Natural killer cell (primary cell): ENCODE results near the gene TRIM9. TPM values are rescaled to one million over a fixed set of nuclear protein-coding genes. Genes with fewer than 3 reads are reported as not detected.

Experiments used
- ATAC-seq, 3 donors: fragments of 150-1000 bp in 2 of 3; fragments of 200-7000 bp in 1 of 3; cut with Tn5 transposase; 1 replicate in 1 of 3; 2 replicates in 2 of 3; pipeline ENCODE4 v1.10.0; 2021; ENCODE audit warnings: mild to moderate bottlenecking in 2 of 3, moderate library complexity in 2 of 3
- DNase-seq, 2 donors: peaks; one replicate each; pipeline versions ENCODE4 v3.0.0 to v3.0.0-alpha.2; 2013 to 2021; ENCODE audit warnings: mixed read lengths in 1 of 2
- H3K27ac ChIP-seq: one replicate; pipeline ENCODE4 v1.5.1; 2013; ENCODE audit warnings: mild to moderate bottlenecking, low read length
- H3K27me3 ChIP-seq: one replicate; pipeline ENCODE4 v1.6.1; 2013; ENCODE audit warnings: low read length; ENCODE audit not compliant: control insufficient read depth, insufficient read depth
- H3K36me3 ChIP-seq: one replicate; pipeline ENCODE4 v1.6.1; 2013; ENCODE audit warnings: low read length; ENCODE audit not compliant: control insufficient read depth, insufficient read depth
- H3K4me1 ChIP-seq: one replicate; pipeline ENCODE4 v1.6.1; 2013; ENCODE audit warnings: low read length; ENCODE audit not compliant: control insufficient read depth, insufficient read depth
- H3K4me3 ChIP-seq: one replicate; pipeline ENCODE4 v1.5.1; 2013; ENCODE audit warnings: low read length
- H3K9me3 ChIP-seq: one replicate; pipeline ENCODE4 v1.6.1; 2013; ENCODE audit warnings: low read length; ENCODE audit not compliant: control insufficient read depth, insufficient read depth
- H3K27ac Mint-ChIP-seq, 2 donors: one replicate each; pipeline ENCODE4 v1.8.0; 2022; ENCODE audit warnings: mild to moderate bottlenecking in 2 of 2, mixed read lengths in 2 of 2, moderate library complexity in 1 of 2
- H3K27me3 Mint-ChIP-seq, 2 donors: one replicate each; pipeline ENCODE4 v1.8.0; 2022; ENCODE audit warnings: low read depth in 2 of 2, mixed read lengths in 2 of 2
- H3K36me3 Mint-ChIP-seq: one replicate; pipeline ENCODE4 v1.8.0; 2022; ENCODE audit warnings: mixed read lengths
- H3K4me1 Mint-ChIP-seq, 2 donors: one replicate each; pipeline ENCODE4 v1.8.0; 2022; ENCODE audit warnings: mixed read lengths in 2 of 2
- H3K4me3 Mint-ChIP-seq: one replicate; pipeline ENCODE4 v1.8.0; 2022; ENCODE audit warnings: mild to moderate bottlenecking, moderate library complexity, mixed read lengths
- H3K9me3 Mint-ChIP-seq, 2 donors: one replicate each; pipeline ENCODE4 v1.8.0; 2022; ENCODE audit warnings: mixed read lengths in 2 of 2
- CTCF ChIP-seq: fragments of 200-600 bp; IDR thresholded peaks from one replicate; pipeline ENCODE4 v1.8.0; 2022; ENCODE audit warnings: antibody characterized with exemption
- WGBS: methylation state at CpG from one replicate; pipeline ENCODE4 v1.1.7; 2013; ENCODE audit warnings: missing lambda C conversion rate; ENCODE audit not compliant: insufficient coverage; 5-methylcytosine and 5-hydroxymethylcytosine counted together
- intact Hi-C: fragments of 100-400 bp; cut with micrococcal nuclease; formaldehyde crosslinking; loops from one replicate; pipeline ENCODE4 v1.14.2; 2022
- total RNA-seq, 4 donors: library from RNA; stranded (reverse); fragments of 120-200 nt in 1 of 4; gene quantifications; one replicate each; pipeline versions ENCODE4 v1.2.3 to v1.2.4, GENCODE V29; 2013 to 2022

The TRIM9 gene
- total RNA-seq, 3 donors from 2014 or later (not counting 1 experiment from before 2014, with no cell fraction given), result 0.25 to 0.40 (median 0.35) TPM

- Mint-ChIP-seq H3K4me1 (no peaks in the 10 kb centered on the region), H3K4me3 (no peak overlapping the region)
- no peak overlapping the region for H3K27ac ChIP-seq
Observed at GRCh38 chr14:51119411-51120051, 24.6 kb upstream of the TRIM9 start.

GRCh38 chr14:51118993-51119392 is 24.1 kb upstream of the TRIM9 start:
- Histone ChIP-seq H3K27ac (no peak overlapping the region), H3K4me1 (no peaks in the 10 kb centered on the region), H3K4me3 (no peak overlapping the region), H3K27me3 (no peaks in the 10 kb centered on the region), H3K36me3 (no peaks in the 10 kb centered on the region), H3K9me3 (no peaks in the 10 kb centered on the region)
- H3K27ac Mint-ChIP-seq, result no peak overlapping the region
- TF ChIP-seq CTCF, result no peak
- peaks cover 6 to 13% of the 10 kb centered on the region in 2 donors for H3K27me3 Mint-ChIP-seq
- H3K4me3 Mint-ChIP-seq, result no peak overlapping the region
- H3K36me3 Mint-ChIP-seq, result no peaks in the 10 kb centered on the region
- intact Hi-C loops, result no loop called here
- H3K9me3 Mint-ChIP-seq, result no peaks in the 10 kb centered on the region
- H3K4me1 Mint-ChIP-seq, result no peaks in the 10 kb centered on the region
- ATAC-seq, result no peak
- DNase-seq, result no peak

More at GRCh38 chr14:51119411-51120051, 24.6 kb upstream of the TRIM9 start:
- intact Hi-C loops, result no loop called here
- TF ChIP-seq CTCF, result no peak
- no peak overlapping the region for H3K27ac Mint-ChIP-seq
- no peak for ATAC-seq
- no peaks in the 10 kb centered on the region for H3K36me3 ChIP-seq
- H3K27me3 ChIP-seq, result no peaks in the 10 kb centered on the region
- no peak for DNase-seq
- H3K9me3 Mint-ChIP-seq, result no peaks in the 10 kb centered on the region
- H3K4me1 ChIP-seq, result no peaks in the 10 kb centered on the region
- H3K27me3 Mint-ChIP-seq, result peaks cover 6 to 13% of the 10 kb centered on the region in 2 donors
- H3K9me3 ChIP-seq, result no peaks in the 10 kb centered on the region
- no peaks in the 10 kb centered on the region for H3K36me3 Mint-ChIP-seq
- WGBS, result 92% methylated on average over 4 of the region's 4 CpGs
- H3K4me3 ChIP-seq, result no peak overlapping the region

DNA sequence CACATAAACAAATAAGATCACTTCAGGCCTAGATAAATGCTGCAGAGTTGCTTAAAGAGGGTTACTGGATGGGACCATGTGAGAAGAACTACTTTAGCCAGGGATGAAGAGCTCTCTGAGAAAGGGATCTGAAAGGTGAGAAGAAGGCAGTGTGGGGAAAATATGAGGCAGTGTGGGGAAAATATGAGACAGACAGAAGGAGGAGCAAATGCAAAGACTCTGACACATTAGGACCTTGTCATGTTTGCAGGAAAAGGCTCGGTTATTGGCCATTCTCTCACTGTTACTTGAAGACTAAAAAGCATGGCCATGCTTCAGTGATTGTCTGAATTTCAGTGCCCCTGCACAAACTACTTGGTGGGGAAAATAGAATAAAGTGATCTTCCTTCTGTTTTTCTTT is 22.7 kb upstream of the TRIM9 start:
- H3K36me3 ChIP-seq, result no peaks in the 10 kb centered on the region
- no peaks in the 10 kb centered on the region for H3K27me3 ChIP-seq
- H3K36me3 Mint-ChIP-seq, result no peaks in the 10 kb centered on the region
- DNase-seq (no peak), ATAC-seq (no peak)
- TF ChIP-seq CTCF, result no peak
- H3K9me3 Mint-ChIP-seq, result no peaks in the 10 kb centered on the region
- H3K4me3 ChIP-seq, result no peak overlapping the region
- no peak overlapping the region for H3K27ac Mint-ChIP-seq
- WGBS, result 73% methylated on average over 1 of the region's 1 CpG
- no peaks in the 10 kb centered on the region for H3K4me1 ChIP-seq
- no peaks in the 10 kb centered on the region for H3K9me3 ChIP-seq
- no peak overlapping the region for H3K27ac ChIP-seq
- H3K27me3 Mint-ChIP-seq, result peaks cover 6 to 19% of the 10 kb centered on the region in 2 donors
- intact Hi-C loops, result no loop called here
- H3K4me1 Mint-ChIP-seq, result no peaks in the 10 kb centered on the region
- no peak overlapping the region for H3K4me3 Mint-ChIP-seq

DNA sequence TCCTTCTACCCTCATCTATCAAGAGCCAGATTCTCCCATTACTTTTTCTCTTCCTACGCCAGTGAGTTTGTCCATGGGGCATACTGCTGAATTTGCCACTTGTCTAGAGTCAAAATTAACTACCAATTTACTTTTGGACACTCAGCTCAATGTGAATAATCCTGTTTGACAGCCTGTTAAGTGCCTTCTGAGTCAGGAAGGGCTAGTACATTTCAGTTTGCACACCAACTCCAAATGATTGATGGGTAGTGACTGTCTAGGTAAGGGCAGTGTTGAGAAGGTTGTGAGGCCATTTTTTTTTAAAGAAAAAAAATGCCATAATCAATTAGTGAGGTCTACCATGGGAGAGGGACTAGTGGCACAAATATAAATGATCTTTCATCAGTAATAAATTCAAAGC is 21.8 kb upstream of the TRIM9 start:
- Mint-ChIP-seq H3K36me3 (no peaks in the 10 kb centered on the region), H3K9me3 (no peaks in the 10 kb centered on the region), H3K27ac (no peak overlapping the region), H3K27me3 (peaks cover 5 to 21% of the 10 kb centered on the region in 2 donors), H3K4me1 (no peaks in the 10 kb centered on the region), H3K4me3 (no peak overlapping the region)
- no peak for TF ChIP-seq CTCF
- WGBS, result 92% methylated on average over 1 of the region's 1 CpG
- DNase-seq (no peak), ATAC-seq (no peak)
- H3K27me3 ChIP-seq, result no peaks in the 10 kb centered on the region
- no peak overlapping the region for H3K27ac ChIP-seq
- no peak overlapping the region for H3K4me3 ChIP-seq
- intact Hi-C loops, result no loop called here
- no peaks in the 10 kb centered on the region for H3K36me3 ChIP-seq
- H3K9me3 ChIP-seq, result no peaks in the 10 kb centered on the region
- no peaks in the 10 kb centered on the region for H3K4me1 ChIP-seq
